Esophagus (tissue), 2 donors: ENCODE data around the gene GRIN2B. TPM values are rescaled to one million over a fixed set of nuclear protein-coding genes. Genes with fewer than 3 reads are reported as not detected.

Experiments used
- H3K27ac ChIP-seq, 2 donors: one replicate each; pipeline ENCODE4 v1.5.1; 2013; ENCODE audit warnings: low read depth in 2 of 2, mild to moderate bottlenecking in 2 of 2, inconsistent platforms in 1 of 2, low read length in 1 of 2, moderate library complexity in 1 of 2
- H3K27me3 ChIP-seq, 2 donors: one replicate each; pipeline ENCODE4 v1.6.1; 2013; ENCODE audit warnings: low read length in 2 of 2, control low read depth in 1 of 2, mild to moderate bottlenecking in 1 of 2; ENCODE audit not compliant: insufficient read depth in 2 of 2, control insufficient read depth in 1 of 2
- H3K36me3 ChIP-seq, 2 donors: one replicate each; pipeline ENCODE4 v1.6.1; 2013; ENCODE audit warnings: low read length in 1 of 2; ENCODE audit not compliant: control insufficient read depth in 2 of 2, insufficient read depth in 2 of 2
- H3K4me1 ChIP-seq, 2 donors: one replicate each; pipeline ENCODE4 v1.6.1; 2013; ENCODE audit warnings: low read length in 1 of 2; ENCODE audit not compliant: control insufficient read depth in 2 of 2, insufficient read depth in 2 of 2
- H3K4me3 ChIP-seq, 2 donors: one replicate each; pipeline ENCODE4 v1.5.1; 2013; ENCODE audit warnings: low read length in 2 of 2, mild to moderate bottlenecking in 2 of 2, low read depth in 1 of 2, moderate library complexity in 1 of 2
- H3K9me3 ChIP-seq, 2 donors: one replicate each; pipeline ENCODE4 v1.6.1; 2013; ENCODE audit warnings: mild to moderate bottlenecking in 2 of 2, low read depth in 1 of 2, low read length in 1 of 2, moderate library complexity in 1 of 2; ENCODE audit not compliant: control insufficient read depth in 2 of 2, insufficient read depth in 1 of 2
- WGBS, 2 donors: extraction: QIAGEN DNeasy Blood & Tissue Kit; methylation state at CpG; one replicate each; pipeline ENCODE4 v1.1.7; 2013; 5-methylcytosine and 5-hydroxymethylcytosine counted together
- polyA plus RNA-seq, 2 donors: library from polyadenylated mRNA; stranded (reverse); fragments of 200-250 nt; gene quantifications; one replicate each; pipeline ENCODE4 v1.2.3, GENCODE V29; 2013
- donor health status: healthy with polysubstance abuse.
- donor health status: Bipolar disorder and iron deficiency.

The GRIN2B gene
- polyA plus RNA-seq, 2 donors: under 0.01 TPM; not detected in 1

DNA sequence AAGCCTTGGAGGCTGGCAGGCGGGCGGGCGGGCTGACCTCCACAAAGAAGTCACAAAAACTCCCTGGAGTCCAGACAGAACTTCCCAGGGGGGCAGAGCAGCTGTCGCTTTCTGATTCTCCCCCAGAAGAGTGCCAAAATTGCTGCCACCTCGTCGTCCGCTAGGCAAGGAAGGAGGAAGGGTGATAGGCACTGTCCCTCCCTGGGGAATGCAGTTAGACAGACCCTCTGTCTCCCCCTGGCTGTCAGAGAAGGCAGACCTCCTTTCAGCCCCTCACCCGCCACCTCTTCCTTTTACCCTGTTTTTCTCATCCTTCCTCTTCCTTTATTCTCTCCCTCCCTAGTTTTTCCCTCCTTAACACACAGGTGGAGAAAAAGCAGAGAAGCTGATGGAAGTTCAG, 18.7 kb downstream of the GRIN2B start:
- Histone ChIP-seq H3K27me3 (no peaks in the 10 kb centered on the region), H3K27ac (no peak overlapping the region), H3K4me3 (no peak overlapping the region), H3K36me3 (no peaks in the 10 kb centered on the region), H3K4me1 (no peaks in the 10 kb centered on the region), H3K9me3 (no peaks in the 10 kb centered on the region)
- WGBS, 2 donors: 81 to 82% methylated on average over 5 to 8 of the region's 8 CpGs

GRCh38 chr12:13961971-13962370, 19.4 kb downstream of the GRIN2B start:
- Histone ChIP-seq H3K4me3 (no peak overlapping the region), H3K27me3 (no peaks in the 10 kb centered on the region), H3K4me1 (no peaks in the 10 kb centered on the region), H3K36me3 (no peaks in the 10 kb centered on the region), H3K9me3 (no peaks in the 10 kb centered on the region), H3K27ac (no peak overlapping the region)
- WGBS, 2 donors: 49 to 60% methylated on average over 6 of the region's 6 CpGs

DNA sequence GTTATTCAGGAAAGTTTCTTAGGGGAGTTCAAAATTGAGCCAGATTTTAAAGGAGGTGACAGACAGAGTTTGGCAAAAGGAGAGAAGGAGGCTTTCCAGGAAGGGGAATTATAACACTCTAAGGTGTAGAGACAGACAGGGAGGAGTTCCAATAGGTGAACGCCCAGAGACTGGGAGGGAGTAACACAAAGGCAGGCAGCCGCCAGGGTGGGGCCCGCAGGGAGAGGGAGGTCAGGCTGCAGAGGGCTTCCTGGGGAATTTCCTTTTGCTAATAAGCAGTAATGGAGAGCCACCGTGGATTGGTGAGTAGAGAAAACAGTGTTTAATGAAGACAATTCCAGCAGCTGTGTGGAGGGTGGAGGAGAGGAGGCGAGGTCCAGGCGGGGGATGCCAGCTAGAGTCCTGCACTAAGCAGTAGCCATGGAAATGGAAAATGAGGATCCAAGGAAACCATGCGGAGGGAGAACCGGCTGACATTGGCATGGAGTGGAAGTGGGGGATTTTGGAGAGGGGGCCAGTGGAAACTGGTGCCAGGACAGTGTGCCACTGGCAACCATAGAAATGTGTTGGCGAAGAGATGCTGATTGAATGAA, 22.2 kb downstream of the GRIN2B start:
- H3K9me3 ChIP-seq: no peaks in the 10 kb centered on the region
- no peak overlapping the region for H3K27ac ChIP-seq
- 59 to 64% methylated on average over 9 of the region's 9 CpGs for WGBS, 2 donors
- H3K4me1 ChIP-seq: no peaks in the 10 kb centered on the region
- no peak overlapping the region for H3K4me3 ChIP-seq
- no peaks in the 10 kb centered on the region for H3K27me3 ChIP-seq
- H3K36me3 ChIP-seq: no peaks in the 10 kb centered on the region

- Histone ChIP-seq H3K4me1 (no peaks in the 10 kb centered on the region), H3K27ac (no peak overlapping the region), H3K27me3 (no peaks in the 10 kb centered on the region), H3K9me3 (peaks cover 0 to 2% of the 10 kb centered on the region in 2 donors), H3K4me3 (no peak overlapping the region), H3K36me3 (no peaks in the 10 kb centered on the region)
- 76 to 82% methylated on average over 9 of the region's 9 CpGs for WGBS, 2 donors
These were observed 23.8 kb downstream of the GRIN2B start for GRCh38 chr12:13957576-13957975.

- no peaks in the 10 kb centered on the region for H3K4me1 ChIP-seq
- H3K27me3 ChIP-seq: peaks cover 0 to 2% of the 10 kb centered on the region in 2 donors
- WGBS, 2 donors: 81 to 84% methylated on average over 15 of the region's 15 CpGs
- no peaks in the 10 kb centered on the region for H3K36me3 ChIP-seq
- no peak overlapping the region for H3K4me3 ChIP-seq
- H3K9me3 ChIP-seq: peaks cover 0 to 2% of the 10 kb centered on the region in 2 donors
- H3K27ac ChIP-seq: no peak overlapping the region
These were observed 25.3 kb downstream of the GRIN2B start for GRCh38 chr12:13956060-13956590.

DNA sequence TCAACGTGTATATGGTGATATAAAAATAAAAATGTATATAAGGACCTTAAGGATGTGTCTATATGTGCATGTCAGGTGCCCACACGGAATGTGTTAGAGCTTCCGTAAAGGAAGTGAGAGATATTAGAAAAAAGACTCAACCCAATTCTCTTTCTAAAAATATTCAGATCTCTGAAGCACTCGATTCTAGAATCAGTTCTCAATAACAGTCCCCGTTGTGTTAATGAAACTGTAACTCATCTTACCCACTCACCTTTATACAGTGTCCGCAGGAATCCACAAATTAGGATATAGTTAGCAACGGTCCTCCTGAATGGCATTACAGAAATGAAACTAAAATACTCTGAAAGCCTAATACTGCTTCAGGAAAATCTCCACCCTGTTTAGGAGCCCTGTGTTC, 29.3 kb downstream of the GRIN2B start:
- 82 to 83% methylated on average over 7 of the region's 7 CpGs for WGBS, 2 donors
- no peak overlapping the region for H3K4me3 ChIP-seq
- peaks cover 0 to 2% of the 10 kb centered on the region in 2 donors for H3K9me3 ChIP-seq
- H3K27ac ChIP-seq: no peak overlapping the region
- peaks cover 0 to 2% of the 10 kb centered on the region in 2 donors for H3K27me3 ChIP-seq
- no peaks in the 10 kb centered on the region for H3K36me3 ChIP-seq
- H3K4me1 ChIP-seq: no peaks in the 10 kb centered on the region

GRCh38 chr12:13950502-13950901, 30.9 kb downstream of the GRIN2B start:
- H3K27ac ChIP-seq: no peak overlapping the region
- H3K4me1 ChIP-seq: no peaks in the 10 kb centered on the region
- H3K27me3 ChIP-seq: peaks cover 0 to 2% of the 10 kb centered on the region in 2 donors
- no peak overlapping the region for H3K4me3 ChIP-seq
- H3K9me3 ChIP-seq: peaks cover 0 to 2% of the 10 kb centered on the region in 2 donors
- WGBS, 2 donors: 24 to 39% methylated on average over 1 of the region's 1 CpG
- no peaks in the 10 kb centered on the region for H3K36me3 ChIP-seq

DNA sequence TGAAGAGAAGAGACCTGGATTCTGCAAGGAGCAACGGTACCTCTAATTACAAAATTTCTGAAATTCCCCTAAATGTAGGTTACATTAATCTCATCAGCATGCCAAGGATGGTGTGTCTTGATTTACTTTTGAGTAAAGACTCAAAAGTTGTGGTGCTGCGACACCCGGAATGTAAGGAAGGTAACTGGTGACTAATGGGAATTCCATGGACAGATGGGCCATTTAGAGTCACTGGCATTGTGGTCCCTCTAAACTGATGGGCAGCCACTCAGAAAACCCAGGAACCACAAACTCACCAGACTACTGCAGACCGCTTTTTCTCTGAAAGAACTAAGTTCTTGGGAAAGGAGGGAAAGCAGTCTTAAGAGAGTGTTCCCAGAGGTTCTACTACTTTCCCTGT, 32.8 kb downstream of the GRIN2B start:
- peaks cover 0 to 2% of the 10 kb centered on the region in 2 donors for H3K27me3 ChIP-seq
- H3K36me3 ChIP-seq: no peaks in the 10 kb centered on the region
- 91 to 92% methylated on average over 4 of the region's 4 CpGs for WGBS, 2 donors
- no peaks in the 10 kb centered on the region for H3K4me1 ChIP-seq
- peaks cover 0 to 1% of the 10 kb centered on the region in 2 donors for H3K9me3 ChIP-seq
- H3K4me3 ChIP-seq: no peak overlapping the region
- H3K27ac ChIP-seq: no peak overlapping the region

GRCh38 chr12:13947276-13947946, 34.0 kb downstream of the GRIN2B start:
- WGBS, 2 donors: 59 to 67% methylated on average over 6 of the region's 6 CpGs
- H3K27me3 ChIP-seq: peaks cover 0 to 2% of the 10 kb centered on the region in 2 donors
- no peaks in the 10 kb centered on the region for H3K9me3 ChIP-seq
- H3K4me3 ChIP-seq: no peak overlapping the region
- no peak overlapping the region for H3K27ac ChIP-seq
- H3K36me3 ChIP-seq: no peaks in the 10 kb centered on the region
- no peaks in the 10 kb centered on the region for H3K4me1 ChIP-seq

DNA sequence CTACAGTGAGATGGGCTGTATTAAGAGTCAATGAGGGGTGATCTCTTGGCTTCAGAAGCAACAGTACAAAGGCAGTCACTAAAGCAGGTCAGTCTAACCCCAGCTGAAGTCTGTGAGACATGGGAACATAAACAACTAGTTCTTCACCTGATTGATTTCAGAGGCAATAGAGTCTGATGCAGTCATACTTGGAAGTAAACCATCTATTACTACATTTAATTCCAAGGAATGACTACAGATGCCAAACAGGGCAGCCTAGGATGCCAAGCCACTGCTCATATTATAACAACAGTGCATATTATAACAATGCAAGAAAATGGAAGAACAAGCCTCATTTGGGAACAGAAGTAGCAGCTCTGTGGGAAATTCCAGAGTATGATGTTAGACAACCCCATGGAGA, 35.8 kb downstream of the GRIN2B start:
- no peak overlapping the region for H3K27ac ChIP-seq
- H3K9me3 ChIP-seq: no peaks in the 10 kb centered on the region
- no peaks in the 10 kb centered on the region for H3K36me3 ChIP-seq
- no peaks in the 10 kb centered on the region for H3K4me1 ChIP-seq
- H3K27me3 ChIP-seq: no peaks in the 10 kb centered on the region
- H3K4me3 ChIP-seq: no peak overlapping the region
